Osteocyte (in vitro differentiated cells): ENCODE measurements around the gene FBXL7. TPM values are rescaled to one million over a fixed set of nuclear protein-coding genes. Genes with fewer than 3 reads are reported as not detected.

Experiments
- DNase-seq: peaks from one replicate; pipeline ENCODE4 v3.0.0; 2021; ENCODE audit warnings: mixed read lengths; ENCODE audit not compliant: unreplicated experiment; ENCODE audit errors: extremely low spot score
- H3K27ac Mint-ChIP-seq: one replicate; pipeline ENCODE4 v1.8.0; 2021; ENCODE audit warnings: mild to moderate bottlenecking, mixed read lengths; ENCODE audit not compliant: unreplicated experiment
- H3K27me3 Mint-ChIP-seq: one replicate; pipeline ENCODE4 v1.8.0; 2021; ENCODE audit warnings: mixed read lengths; ENCODE audit not compliant: unreplicated experiment
- H3K36me3 Mint-ChIP-seq: one replicate; pipeline ENCODE4 v1.8.0; 2021; ENCODE audit warnings: mixed read lengths; ENCODE audit not compliant: unreplicated experiment
- H3K4me1 Mint-ChIP-seq: one replicate; pipeline ENCODE4 v1.8.0; 2021; ENCODE audit warnings: mixed read lengths; ENCODE audit not compliant: unreplicated experiment
- H3K4me3 Mint-ChIP-seq: one replicate; pipeline ENCODE4 v1.8.0; 2021; ENCODE audit warnings: mild to moderate bottlenecking, moderate library complexity, mixed read lengths; ENCODE audit not compliant: unreplicated experiment
- H3K9me3 Mint-ChIP-seq: one replicate; pipeline ENCODE4 v1.8.0; 2021; ENCODE audit warnings: mixed read lengths; ENCODE audit not compliant: unreplicated experiment
- total RNA-seq: library from RNA; stranded (reverse); gene quantifications from 2 replicates; pipeline ENCODE4 v1.2.1, GENCODE V29; 2021
- TF ChIP-seq, protein P1 (sequence below): fragments of 200-600 bp; sonication (generic); IDR thresholded peaks from 2 replicates; pipeline ENCODE4 v1.5.0; 2021; ENCODE audit warnings: antibody characterized with exemption, mild to moderate bottlenecking, moderate library complexity

Gene FBXL7
- total RNA-seq, 1 donor from 2014 or later: 28.4 TPM

DNA sequence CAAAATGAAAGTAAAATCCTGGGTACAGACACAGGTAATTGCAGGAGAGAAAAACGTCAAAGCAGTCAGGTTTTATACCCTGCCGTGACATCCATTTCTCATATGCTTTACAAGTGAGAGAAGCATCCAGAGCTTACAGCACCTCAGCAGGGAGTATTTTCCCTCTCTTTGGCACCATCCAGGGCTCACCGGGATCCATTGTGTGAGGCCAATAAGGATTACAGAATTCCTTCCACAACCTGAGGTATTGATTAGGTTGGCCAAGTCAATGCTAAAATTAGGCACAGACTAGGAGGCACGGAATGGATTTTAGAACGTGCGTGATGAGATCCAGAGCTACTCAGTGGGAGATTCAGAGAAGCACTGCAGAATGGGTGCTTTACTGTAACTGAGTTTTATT lies 296.6 kb downstream of the FBXL7 start:
- TF ChIP-seq, protein P1, sequence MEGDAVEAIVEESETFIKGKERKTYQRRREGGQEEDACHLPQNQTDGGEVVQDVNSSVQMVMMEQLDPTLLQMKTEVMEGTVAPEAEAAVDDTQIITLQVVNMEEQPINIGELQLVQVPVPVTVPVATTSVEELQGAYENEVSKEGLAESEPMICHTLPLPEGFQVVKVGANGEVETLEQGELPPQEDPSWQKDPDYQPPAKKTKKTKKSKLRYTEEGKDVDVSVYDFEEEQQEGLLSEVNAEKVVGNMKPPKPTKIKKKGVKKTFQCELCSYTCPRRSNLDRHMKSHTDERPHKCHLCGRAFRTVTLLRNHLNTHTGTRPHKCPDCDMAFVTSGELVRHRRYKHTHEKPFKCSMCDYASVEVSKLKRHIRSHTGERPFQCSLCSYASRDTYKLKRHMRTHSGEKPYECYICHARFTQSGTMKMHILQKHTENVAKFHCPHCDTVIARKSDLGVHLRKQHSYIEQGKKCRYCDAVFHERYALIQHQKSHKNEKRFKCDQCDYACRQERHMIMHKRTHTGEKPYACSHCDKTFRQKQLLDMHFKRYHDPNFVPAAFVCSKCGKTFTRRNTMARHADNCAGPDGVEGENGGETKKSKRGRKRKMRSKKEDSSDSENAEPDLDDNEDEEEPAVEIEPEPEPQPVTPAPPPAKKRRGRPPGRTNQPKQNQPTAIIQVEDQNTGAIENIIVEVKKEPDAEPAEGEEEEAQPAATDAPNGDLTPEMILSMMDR: no peak
- DNase-seq: no peak
- Mint-ChIP-seq H3K4me1 (peaks cover 26% of the 10 kb centered on the region), H3K9me3 (no peaks in the 10 kb centered on the region), H3K27me3 (no peaks in the 10 kb centered on the region), H3K4me3 (no peak overlapping the region), H3K36me3 (no peaks in the 10 kb centered on the region), H3K27ac (no peak overlapping the region)

DNA sequence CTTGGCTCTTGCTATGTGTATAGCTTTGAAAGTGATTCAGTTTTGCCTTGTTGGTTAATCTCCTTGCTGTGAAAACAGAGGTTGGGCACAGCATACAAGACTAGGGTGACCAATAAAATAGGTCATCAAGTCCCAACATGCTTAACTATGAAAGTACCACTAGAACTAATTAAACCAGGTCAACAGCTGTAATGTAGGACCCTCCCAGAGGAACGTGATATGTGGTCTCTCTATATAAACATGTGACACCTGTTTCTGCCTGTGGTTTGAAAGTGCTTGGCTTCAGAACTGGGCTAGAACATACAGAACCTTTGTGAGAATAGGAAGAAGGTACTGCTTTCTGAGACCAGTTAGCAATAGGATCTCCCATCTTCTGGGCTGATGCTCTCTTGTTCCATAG lies 297.1 kb downstream of the FBXL7 start:
- H3K4me1 Mint-ChIP-seq: peaks cover 22% of the 10 kb centered on the region
- H3K36me3 Mint-ChIP-seq: no peaks in the 10 kb centered on the region
- H3K9me3 Mint-ChIP-seq: no peaks in the 10 kb centered on the region
- TF ChIP-seq, protein P1: no peak
- no peak for DNase-seq
- no peak overlapping the region for H3K27ac Mint-ChIP-seq
- H3K27me3 Mint-ChIP-seq: no peaks in the 10 kb centered on the region
- H3K4me3 Mint-ChIP-seq: no peak overlapping the region

DNA sequence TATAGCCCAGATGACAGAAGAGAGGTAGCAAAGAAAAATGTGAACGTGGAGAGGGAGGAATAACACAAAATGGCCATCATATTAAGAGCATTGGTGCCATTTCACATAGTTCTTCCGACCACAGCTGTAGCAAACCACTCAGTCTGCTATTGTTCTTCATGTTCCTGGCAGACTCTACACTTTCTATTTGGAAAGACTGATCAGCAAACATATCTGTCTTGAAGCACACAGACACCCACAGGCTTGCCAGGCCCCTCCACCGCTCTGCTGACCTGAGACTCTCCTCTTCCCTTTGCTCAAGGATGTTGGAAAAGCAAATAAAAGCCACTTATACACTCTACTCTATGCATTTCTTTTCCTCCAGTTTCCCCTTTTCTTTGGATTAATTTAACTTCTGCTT lies 298.0 kb downstream of the FBXL7 start:
- Mint-ChIP-seq H3K4me3 (no peak overlapping the region), H3K36me3 (no peaks in the 10 kb centered on the region), H3K27ac (no peak overlapping the region), H3K27me3 (no peaks in the 10 kb centered on the region), H3K9me3 (no peaks in the 10 kb centered on the region), H3K4me1 (peaks cover 21% of the 10 kb centered on the region)
- DNase-seq: no peak
- TF ChIP-seq, protein P1: no peak

DNA sequence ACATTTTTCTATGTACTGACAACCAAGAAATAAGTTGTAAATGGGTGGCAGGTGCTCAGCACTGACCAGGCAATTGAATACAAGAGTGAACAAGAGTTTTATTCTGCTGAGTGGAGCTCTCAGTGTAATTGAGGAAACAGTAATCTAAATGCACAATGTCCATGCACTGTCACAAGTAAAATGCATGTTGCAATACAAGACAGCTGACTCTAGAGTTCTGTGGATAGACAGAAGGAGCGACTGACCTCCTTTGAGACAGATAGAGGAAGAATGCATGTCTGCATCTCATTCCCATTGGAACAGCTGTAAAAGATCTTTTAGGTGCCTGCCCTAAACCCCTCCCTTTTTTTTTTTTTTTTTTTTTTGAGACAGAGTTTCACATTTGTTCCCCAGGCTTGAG lies 299.0 kb downstream of the FBXL7 start:
- Mint-ChIP-seq H3K27me3 (no peaks in the 10 kb centered on the region), H3K36me3 (peaks cover 4% of the 10 kb centered on the region), H3K27ac (no peak overlapping the region), H3K9me3 (peaks cover 4% of the 10 kb centered on the region), H3K4me3 (no peak overlapping the region), H3K4me1 (peaks cover 18% of the 10 kb centered on the region)
- no peak for DNase-seq
- TF ChIP-seq, protein P1: no peak

DNA sequence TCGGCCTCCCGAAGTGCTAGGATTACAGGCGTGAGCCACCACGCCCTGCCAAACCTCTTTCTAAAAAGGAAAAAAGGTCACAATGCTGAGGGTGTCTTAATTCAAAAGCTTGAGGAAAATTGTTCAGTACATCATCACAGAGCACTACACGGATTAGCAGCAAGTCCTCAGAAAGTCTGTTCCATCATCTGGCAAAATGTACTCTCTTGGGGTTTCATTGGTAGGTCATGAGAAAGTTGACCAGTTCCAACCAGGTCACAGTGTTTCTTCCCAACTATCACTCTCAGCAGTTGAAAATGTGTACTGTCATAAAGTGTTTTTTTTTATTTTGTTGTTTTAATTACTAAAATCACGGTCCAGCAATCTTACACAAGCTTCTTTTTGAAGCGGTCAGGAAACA lies 299.6 kb downstream of the FBXL7 start:
- TF ChIP-seq, protein P1: no peak
- peaks cover 4% of the 10 kb centered on the region for H3K9me3 Mint-ChIP-seq
- H3K27ac Mint-ChIP-seq: no peak overlapping the region
- H3K36me3 Mint-ChIP-seq: peaks cover 4% of the 10 kb centered on the region
- DNase-seq: no peak
- no peaks in the 10 kb centered on the region for H3K27me3 Mint-ChIP-seq
- H3K4me3 Mint-ChIP-seq: no peak overlapping the region
- peaks cover 12% of the 10 kb centered on the region for H3K4me1 Mint-ChIP-seq
